HepG2 (cell line): ENCODE measurements around the gene MYL6B. TPM values are rescaled to one million over a fixed set of nuclear protein-coding genes. Genes with fewer than 3 reads are reported as not detected.

ENCODE experiments used
- ADNP ChIP-seq: sonication (generic); formaldehyde crosslinking; IDR thresholded peaks from 2 replicates; pipeline ENCODE4 v1.4.0; 2020; ENCODE audit warnings: missing genetic modification reagents
- CREB1 ChIP-seq, 2 experiments: fragments of 450-650 bp in 1 of 2; IDR thresholded peaks; 2 replicates each; pipeline ENCODE4 v1.6.1; 2016 to 2017; ENCODE audit warnings: control low read depth in 1 of 2, mild to moderate bottlenecking in 1 of 2, missing compliant biosample characterization in 1 of 2, missing genetic modification characterization in 1 of 2
- GLMP ChIP-seq: sonication (generic); formaldehyde crosslinking; IDR thresholded peaks from 2 replicates; pipeline ENCODE4 v1.9.0; 2021; ENCODE audit warnings: missing genetic modification reagents, mild to moderate bottlenecking, borderline replicate concordance
- HOXA7 ChIP-seq: sonication (generic); formaldehyde crosslinking; IDR thresholded peaks from 2 replicates; pipeline ENCODE4 v1.8.1; 2022; ENCODE audit warnings: mild to moderate bottlenecking, missing genetic modification reagents, moderate library complexity
- KAT7 ChIP-seq: IDR thresholded peaks from 2 replicates; pipeline ENCODE4 v1.6.1; 2018; ENCODE audit warnings: borderline replicate concordance, missing compliant biosample characterization
- KLF12 ChIP-seq: sonication (generic); formaldehyde crosslinking; IDR thresholded peaks from 2 replicates; pipeline ENCODE4 v1.4.0; 2020; ENCODE audit warnings: missing genetic modification reagents, borderline replicate concordance
- MAF1 ChIP-seq: sonication (generic); formaldehyde crosslinking; IDR thresholded peaks from 2 replicates; pipeline ENCODE4 v1.5.0; 2020; ENCODE audit warnings: missing genetic modification reagents, borderline replicate concordance
- MXI1 ChIP-seq: IDR thresholded peaks from 3 replicates; pipeline ENCODE4 v1.6.1; 2012; ENCODE audit warnings: low read depth, low read length, inconsistent platforms, borderline replicate concordance
- RARG ChIP-seq: sonication (generic); formaldehyde crosslinking; IDR thresholded peaks from 2 replicates; pipeline ENCODE4 v1.4.0; 2020; ENCODE audit warnings: low read depth, mild to moderate bottlenecking, missing genetic modification reagents
- SRSF4 ChIP-seq: fragments of 200-400 bp; formaldehyde crosslinking; IDR thresholded peaks from one replicate; pipeline ENCODE4 v1.6.1; 2018; ENCODE audit warnings: mild to moderate bottlenecking, low read depth, low read length, moderate library complexity; ENCODE audit not compliant: poor library complexity, severe bottlenecking
- TEF ChIP-seq: sonication (generic); formaldehyde crosslinking; IDR thresholded peaks from 2 replicates; pipeline ENCODE4 v1.5.0; 2020; ENCODE audit warnings: missing genetic modification reagents
- ZNF10 ChIP-seq: sonication (generic); formaldehyde crosslinking; IDR thresholded peaks from 2 replicates; pipeline ENCODE4 v1.4.0; 2020; ENCODE audit warnings: mild to moderate bottlenecking, low read depth, missing genetic modification reagents, borderline replicate concordance
- ZNF20 ChIP-seq: sonication (generic); formaldehyde crosslinking; IDR thresholded peaks from 2 replicates; pipeline ENCODE4 v1.4.0; 2020; ENCODE audit warnings: mild to moderate bottlenecking, moderate library complexity, missing genetic modification reagents
- ZNF34 ChIP-seq: sonication (generic); formaldehyde crosslinking; IDR thresholded peaks from 2 replicates; pipeline ENCODE4 v1.4.0; 2020; ENCODE audit warnings: mild to moderate bottlenecking, missing genetic modification reagents, borderline replicate concordance
- ZNF724P ChIP-seq: sonication (generic); formaldehyde crosslinking; IDR thresholded peaks from 2 replicates; pipeline ENCODE4 v1.8.0; 2022; ENCODE audit warnings: missing genetic modification reagents, borderline replicate concordance
- polyA plus RNA-seq, 8 experiments: library from polyadenylated mRNA; depleted of rRNA in 3 of 8; stranded (reverse) in 7 of 8; unstranded in 1 of 8; fragments of >200 nt; fragmentation: Illumina TruSeq in 4 of 8; extraction: Trizol in 4 of 8; gene quantifications; 2 replicates each; pipeline versions ENCODE4 v1.2.1 to v1.2.3, GENCODE V29; 2011 to 2016; ENCODE audit warnings: low read depth in 4 of 8, missing spikeins in 1 of 8, mixed read lengths in 1 of 8; ENCODE audit not compliant: insufficient read depth in 1 of 8
- total RNA-seq, 5 experiments: library from RNA; depleted of rRNA; stranded (reverse); fragments of >200 nt; fragmentation: Illumina TruSeq; extraction: Trizol; gene quantifications; 2 replicates each; pipeline ENCODE4 v1.2.3, GENCODE V29; 2016; ENCODE audit warnings: low read depth in 1 of 5
- TF ChIP-seq, protein P1 (sequence below): sonication (generic); formaldehyde crosslinking; IDR thresholded peaks from 2 replicates; pipeline ENCODE4 v1.4.0; 2020; ENCODE audit warnings: mild to moderate bottlenecking, missing genetic modification reagents
- TF ChIP-seq, protein P2 (sequence below): sonication (generic); formaldehyde crosslinking; IDR thresholded peaks from 2 replicates; pipeline ENCODE4 v1.8.1; 2023; ENCODE audit warnings: mild to moderate bottlenecking, moderate library complexity, missing genetic modification reagents
- TF ChIP-seq, protein P3 (sequence below): sonication (generic); formaldehyde crosslinking; IDR thresholded peaks from 2 replicates; pipeline ENCODE4 v1.4.0; 2020; ENCODE audit warnings: mild to moderate bottlenecking, missing genetic modification reagents, borderline replicate concordance

MYL6B gene
- total and polyA plus RNA-seq, 2 of the 13 experiments (the other 11 are each of a cell fraction or from before 2014, with no cell fraction given): 75.7 to 88.7 TPM

DNA sequence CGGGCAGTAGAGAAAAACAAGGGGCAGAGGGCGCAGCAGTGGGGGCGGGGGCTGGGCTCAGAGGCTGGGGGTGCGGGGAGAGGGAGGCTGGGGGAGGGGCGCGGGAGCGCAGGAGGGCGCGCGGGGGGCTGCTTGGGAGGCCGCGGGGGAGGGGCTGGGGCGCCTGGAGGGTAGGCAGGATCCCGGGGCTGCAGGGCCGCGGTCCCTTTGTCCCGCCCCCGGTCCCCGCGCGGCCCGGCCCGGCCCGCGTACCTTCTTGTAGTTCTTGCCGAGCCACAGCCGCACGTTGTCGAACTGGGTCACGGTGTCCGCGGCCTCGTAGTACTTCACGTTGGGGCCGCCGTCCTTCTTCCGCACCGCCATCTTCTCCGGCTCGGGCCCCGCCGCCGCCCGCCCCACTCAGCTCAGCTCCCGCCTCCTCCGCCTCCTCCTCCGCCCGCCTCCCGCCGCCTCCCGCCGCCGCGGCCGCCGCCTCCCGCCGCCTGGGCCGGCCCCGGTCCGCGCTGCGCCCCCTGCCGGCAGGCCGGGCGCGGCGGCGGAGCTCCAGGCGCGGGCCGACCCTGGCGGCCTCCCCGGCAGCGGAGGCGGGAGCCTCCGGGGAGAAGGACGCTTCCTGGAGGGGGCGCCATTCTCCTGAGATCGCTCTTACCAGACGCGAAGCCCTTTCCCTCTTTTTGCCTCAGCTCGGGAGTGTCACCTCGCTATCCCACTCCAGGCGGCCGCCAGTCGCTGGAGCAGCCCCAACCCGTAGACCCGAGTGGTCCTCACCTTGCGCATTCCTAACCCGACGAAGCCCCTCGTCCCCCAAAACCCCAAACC lies 36.9 kb downstream of the MYL6B start, which contains the start of gene SMARCC2 (continued):
- TF ChIP-seq TEF (CRISPR knock-in tag): no peak
- TF ChIP-seq MXI1: peak; percentile 62; the same call in 1 of the 3 replicates
- no peak for TF ChIP-seq CREB1 (IDR thresholded peaks at IDR 0.05)
- TF ChIP-seq CREB1 (CRISPR knock-in tag; IDR thresholded peaks at IDR 0.05): no peak
- no peak for TF ChIP-seq ZNF724P (CRISPR knock-in tag)
- no peak for TF ChIP-seq RARG (CRISPR knock-in tag)
- TF ChIP-seq, protein P1, sequence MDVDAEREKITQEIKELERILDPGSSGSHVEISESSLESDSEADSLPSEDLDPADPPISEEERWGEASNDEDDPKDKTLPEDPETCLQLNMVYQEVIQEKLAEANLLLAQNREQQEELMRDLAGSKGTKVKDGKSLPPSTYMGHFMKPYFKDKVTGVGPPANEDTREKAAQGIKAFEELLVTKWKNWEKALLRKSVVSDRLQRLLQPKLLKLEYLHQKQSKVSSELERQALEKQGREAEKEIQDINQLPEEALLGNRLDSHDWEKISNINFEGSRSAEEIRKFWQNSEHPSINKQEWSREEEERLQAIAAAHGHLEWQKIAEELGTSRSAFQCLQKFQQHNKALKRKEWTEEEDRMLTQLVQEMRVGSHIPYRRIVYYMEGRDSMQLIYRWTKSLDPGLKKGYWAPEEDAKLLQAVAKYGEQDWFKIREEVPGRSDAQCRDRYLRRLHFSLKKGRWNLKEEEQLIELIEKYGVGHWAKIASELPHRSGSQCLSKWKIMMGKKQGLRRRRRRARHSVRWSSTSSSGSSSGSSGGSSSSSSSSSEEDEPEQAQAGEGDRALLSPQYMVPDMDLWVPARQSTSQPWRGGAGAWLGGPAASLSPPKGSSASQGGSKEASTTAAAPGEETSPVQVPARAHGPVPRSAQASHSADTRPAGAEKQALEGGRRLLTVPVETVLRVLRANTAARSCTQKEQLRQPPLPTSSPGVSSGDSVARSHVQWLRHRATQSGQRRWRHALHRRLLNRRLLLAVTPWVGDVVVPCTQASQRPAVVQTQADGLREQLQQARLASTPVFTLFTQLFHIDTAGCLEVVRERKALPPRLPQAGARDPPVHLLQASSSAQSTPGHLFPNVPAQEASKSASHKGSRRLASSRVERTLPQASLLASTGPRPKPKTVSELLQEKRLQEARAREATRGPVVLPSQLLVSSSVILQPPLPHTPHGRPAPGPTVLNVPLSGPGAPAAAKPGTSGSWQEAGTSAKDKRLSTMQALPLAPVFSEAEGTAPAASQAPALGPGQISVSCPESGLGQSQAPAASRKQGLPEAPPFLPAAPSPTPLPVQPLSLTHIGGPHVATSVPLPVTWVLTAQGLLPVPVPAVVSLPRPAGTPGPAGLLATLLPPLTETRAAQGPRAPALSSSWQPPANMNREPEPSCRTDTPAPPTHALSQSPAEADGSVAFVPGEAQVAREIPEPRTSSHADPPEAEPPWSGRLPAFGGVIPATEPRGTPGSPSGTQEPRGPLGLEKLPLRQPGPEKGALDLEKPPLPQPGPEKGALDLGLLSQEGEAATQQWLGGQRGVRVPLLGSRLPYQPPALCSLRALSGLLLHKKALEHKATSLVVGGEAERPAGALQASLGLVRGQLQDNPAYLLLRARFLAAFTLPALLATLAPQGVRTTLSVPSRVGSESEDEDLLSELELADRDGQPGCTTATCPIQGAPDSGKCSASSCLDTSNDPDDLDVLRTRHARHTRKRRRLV: no peak
- no peak for TF ChIP-seq HOXA7 (CRISPR knock-in tag)
- no peak for TF ChIP-seq MAF1 (CRISPR knock-in tag)
- no peak for TF ChIP-seq SRSF4
- no peak for TF ChIP-seq ZNF10 (CRISPR knock-in tag)
- TF ChIP-seq ADNP (CRISPR knock-in tag): no peak
- TF ChIP-seq ZNF20 (CRISPR knock-in tag): no peak
- no peak for TF ChIP-seq KLF12
- no peak for TF ChIP-seq ZNF34 (CRISPR knock-in tag)
- no peak for TF ChIP-seq GLMP (CRISPR knock-in tag)
- TF ChIP-seq, protein P2, sequence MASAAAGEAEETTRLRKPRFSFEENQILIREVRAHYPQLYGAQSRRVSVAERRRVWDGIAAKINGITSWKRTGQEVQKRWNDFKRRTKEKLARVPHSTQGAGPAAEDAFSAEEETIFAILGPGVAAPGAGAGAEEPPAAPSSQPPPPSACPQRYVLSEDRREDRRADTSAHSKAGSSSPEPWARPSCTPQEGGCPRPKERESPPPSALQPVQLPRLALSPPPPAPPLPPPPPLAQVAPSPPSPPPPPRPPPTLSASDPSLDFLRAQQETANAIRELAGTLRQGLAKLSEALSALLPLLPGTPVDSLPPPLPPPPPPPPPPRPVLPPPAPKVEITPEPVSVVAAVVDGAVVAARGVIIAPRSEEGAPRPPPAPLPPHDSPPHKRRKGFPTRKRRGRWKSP (CRISPR knock-in tag): peak; percentile 49; the same call in 1 of the 2 replicates
- TF ChIP-seq, protein P3, sequence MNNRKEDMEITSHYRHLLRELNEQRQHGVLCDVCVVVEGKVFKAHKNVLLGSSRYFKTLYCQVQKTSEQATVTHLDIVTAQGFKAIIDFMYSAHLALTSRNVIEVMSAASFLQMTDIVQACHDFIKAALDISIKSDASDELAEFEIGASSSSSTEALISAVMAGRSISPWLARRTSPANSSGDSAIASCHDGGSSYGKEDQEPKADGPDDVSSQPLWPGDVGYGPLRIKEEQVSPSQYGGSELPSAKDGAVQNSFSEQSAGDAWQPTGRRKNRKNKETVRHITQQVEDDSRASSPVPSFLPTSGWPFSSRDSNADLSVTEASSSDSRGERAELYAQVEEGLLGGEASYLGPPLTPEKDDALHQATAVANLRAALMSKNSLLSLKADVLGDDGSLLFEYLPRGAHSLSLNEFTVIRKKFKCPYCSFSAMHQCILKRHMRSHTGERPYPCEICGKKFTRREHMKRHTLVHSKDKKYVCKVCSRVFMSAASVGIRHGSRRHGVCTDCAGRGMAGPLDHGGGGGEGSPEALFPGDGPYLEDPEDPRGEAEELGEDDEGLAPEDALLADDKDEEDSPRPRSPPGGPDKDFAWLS (CRISPR knock-in tag): no peak
- TF ChIP-seq KAT7 (CRISPR knock-in tag): no peak
